Mesothelial cell of epicardium (in vitro differentiated cells): ENCODE measurements around the gene CTR9. TPM values are rescaled to one million over a fixed set of nuclear protein-coding genes. Genes with fewer than 3 reads are reported as not detected.

Source experiments
- DNase-seq, 2 experiments: peaks; one replicate each; pipeline ENCODE4 v3.0.0; 2021; ENCODE audit warnings: low spot score in 2 of 2; ENCODE audit not compliant: unreplicated experiment in 2 of 2
- H3K27ac Mint-ChIP-seq: 2 replicates; pipeline ENCODE4 v1.8.0; 2021; ENCODE audit warnings: mixed read lengths
- H3K27me3 Mint-ChIP-seq: 2 replicates; pipeline ENCODE4 v1.8.0; 2021; ENCODE audit warnings: low read depth, mixed read lengths
- H3K36me3 Mint-ChIP-seq: 2 replicates; pipeline ENCODE4 v1.8.0; 2021; ENCODE audit warnings: mixed read lengths
- H3K4me1 Mint-ChIP-seq: 2 replicates; pipeline ENCODE4 v1.8.0; 2021; ENCODE audit warnings: mixed read lengths
- H3K4me3 Mint-ChIP-seq: 2 replicates; pipeline ENCODE4 v1.8.0; 2021; ENCODE audit warnings: mild to moderate bottlenecking, moderate library complexity, mixed read lengths
- H3K9me3 Mint-ChIP-seq: 2 replicates; pipeline ENCODE4 v1.8.0; 2021; ENCODE audit warnings: mixed read lengths
- CTCF ChIP-seq: fragments of 200-600 bp; sonication (generic); IDR thresholded peaks from one replicate; pipeline ENCODE4 v1.5.0; 2021; ENCODE audit warnings: antibody characterized with exemption; ENCODE audit not compliant: unreplicated experiment
- total RNA-seq: library from RNA; stranded (reverse); gene quantifications from 3 replicates; pipeline ENCODE4 v1.2.1, GENCODE V29; 2021

CTR9 gene
- total RNA-seq, 1 donor from 2014 or later, result 33.2 TPM

GRCh38 chr11:10744206-10744605, 6.8 kb upstream of the CTR9 start:
- no peak for TF ChIP-seq CTCF
- H3K27me3 Mint-ChIP-seq, result no peaks in the 10 kb centered on the region
- no peak overlapping the region for H3K27ac Mint-ChIP-seq
- H3K4me3 Mint-ChIP-seq, result no peak overlapping the region
- DNase-seq, result no peak
- no peaks in the 10 kb centered on the region for H3K36me3 Mint-ChIP-seq
- H3K4me1 Mint-ChIP-seq, result peaks cover 11% of the 10 kb centered on the region
- no peaks in the 10 kb centered on the region for H3K9me3 Mint-ChIP-seq

- H3K27ac Mint-ChIP-seq, result no peak overlapping the region
- H3K9me3 Mint-ChIP-seq, result no peaks in the 10 kb centered on the region
- DNase-seq, result no peak
- no peak for TF ChIP-seq CTCF
- H3K4me1 Mint-ChIP-seq, result peaks cover 13% of the 10 kb centered on the region
- H3K27me3 Mint-ChIP-seq, result no peaks in the 10 kb centered on the region
- H3K4me3 Mint-ChIP-seq, result no peak overlapping the region
- H3K36me3 Mint-ChIP-seq, result no peaks in the 10 kb centered on the region
These were observed 4.2 kb upstream of the CTR9 start for GRCh38 chr11:10746871-10747270.

- Mint-ChIP-seq H3K4me3 (no peak overlapping the region), H3K9me3 (no peaks in the 10 kb centered on the region), H3K36me3 (no peaks in the 10 kb centered on the region), H3K27ac (peak overlapping the region; percentile 5), H3K27me3 (no peaks in the 10 kb centered on the region), H3K4me1 (peaks cover 16% of the 10 kb centered on the region)
- no peak for DNase-seq
- TF ChIP-seq CTCF, result no peak
These were observed 3.3 kb upstream of the CTR9 start for GRCh38 chr11:10747733-10748132.

- H3K9me3 Mint-ChIP-seq, result no peaks in the 10 kb centered on the region
These were observed 1.6 kb upstream of the CTR9 start for GRCh38 chr11:10749476-10749875.

GRCh38 chr11:10751581-10751940, 515 bp downstream of the CTR9 start:
- Mint-ChIP-seq H3K4me3 (peak overlapping the region; percentile 94), H3K27me3 (no peaks in the 10 kb centered on the region), H3K36me3 (peaks cover 11% of the 10 kb centered on the region), H3K4me1 (peaks cover 12% of the 10 kb centered on the region), H3K27ac (peak overlapping the region; percentile 97), H3K9me3 (no peaks in the 10 kb centered on the region)
- DNase-seq, result no peak
- TF ChIP-seq CTCF, result no peak

More at GRCh38 chr11:10749476-10749875, 1.6 kb upstream of the CTR9 start:
- TF ChIP-seq CTCF, result no peak
- H3K27ac Mint-ChIP-seq, result no peak overlapping the region
- no peak overlapping the region for H3K4me3 Mint-ChIP-seq
- peaks cover 1% of the 10 kb centered on the region for H3K36me3 Mint-ChIP-seq
- H3K27me3 Mint-ChIP-seq, result no peaks in the 10 kb centered on the region
- peaks cover 12% of the 10 kb centered on the region for H3K4me1 Mint-ChIP-seq
- no peak for DNase-seq

- DNase-seq, result no peak
- H3K4me1 Mint-ChIP-seq, result peaks cover 12% of the 10 kb centered on the region
- TF ChIP-seq CTCF, result no peak
- H3K36me3 Mint-ChIP-seq, result peaks cover 11% of the 10 kb centered on the region
- H3K9me3 Mint-ChIP-seq, result no peaks in the 10 kb centered on the region
- H3K27me3 Mint-ChIP-seq, result no peaks in the 10 kb centered on the region
- peak overlapping the region; percentile 94 for H3K4me3 Mint-ChIP-seq
- H3K27ac Mint-ChIP-seq, result peak overlapping the region; percentile 97
These were observed 1.0 kb downstream of the CTR9 start for GRCh38 chr11:10752061-10752460.
